IMR-90 (cell line): ENCODE data around the gene TGFBR1. TPM values are rescaled to one million over a fixed set of nuclear protein-coding genes. Genes with fewer than 3 reads are reported as not detected.

Experiments used
- ATAC-seq: fragments of 200-7000 bp; cut with Tn5 transposase; 2 replicates; pipeline ENCODE4 v1.9.1; 2020; ENCODE audit warnings: low read depth, mild to moderate bottlenecking, moderate library complexity
- BruUV-seq: library from RNA; stranded (reverse); fragments of 400-500 nt; replicated peaks from 2 replicates; lab custom pipeline; 2021; lab: Mats Ljungman, UMichigan
- CTCF ChIA-PET: fragments of 300-600 bp; formaldehyde crosslinking; extraction: SDS; loops from one replicate; lab custom pipeline; 2021; ENCODE audit warnings: antibody characterized with exemption; lab: Yijun Ruan, JAX
- POLR2A ChIA-PET: fragments of 300-600 bp; sonication (Branson Sonifier 250); formaldehyde crosslinking; loops from one replicate; lab custom pipeline; 2022; ENCODE audit warnings: antibody characterized with exemption; ENCODE audit not compliant: unreplicated experiment; lab: Charles Lee
- DNase-seq: peaks from one replicate; pipeline ENCODE4 v3.0.0; 2013
- H2AFZ ChIP-seq: replicated peaks from 2 replicates; pipeline ENCODE3; 2013; ENCODE audit warnings: low read length, mild to moderate bottlenecking; ENCODE audit not compliant: poor library complexity
- H2AK5ac ChIP-seq: 2 replicates; pipeline ENCODE4 v1.6.1; 2013; ENCODE audit warnings: low read depth, low read length, inconsistent platforms
- H2AK9ac ChIP-seq: replicated peaks from 2 replicates; pipeline ENCODE3; 2013; ENCODE audit warnings: mild to moderate bottlenecking, low read depth, low read length, moderate library complexity; ENCODE audit not compliant: poor library complexity
- H2BK120ac ChIP-seq: 2 replicates; pipeline ENCODE4 v1.6.1; 2013; ENCODE audit warnings: low read depth, low read length, inconsistent platforms
- H2BK15ac ChIP-seq: 3 replicates; pipeline ENCODE4 v1.6.1; 2013; ENCODE audit warnings: low read depth, low read length, inconsistent platforms
- H2BK20ac ChIP-seq: 2 replicates; pipeline ENCODE4 v1.6.1; 2013; ENCODE audit warnings: low read depth, mild to moderate bottlenecking, inconsistent platforms, low read length, moderate library complexity
- H2BK5ac ChIP-seq: 2 replicates; pipeline ENCODE4 v1.6.1; 2013; ENCODE audit warnings: mild to moderate bottlenecking, low read depth, low read length, inconsistent platforms; ENCODE audit not compliant: poor library complexity, severe bottlenecking
- H3K14ac ChIP-seq: replicated peaks from 2 replicates; pipeline ENCODE4 v1.6.1; 2013; ENCODE audit warnings: low read depth, low read length, inconsistent platforms
- H3K18ac ChIP-seq: 2 replicates; pipeline ENCODE4 v1.6.1; 2013; ENCODE audit warnings: low read depth, low read length, control low read depth
- H3K23ac ChIP-seq: 2 replicates; pipeline ENCODE4 v1.6.1; 2013; ENCODE audit warnings: low read depth, low read length, inconsistent platforms
- H3K27ac ChIP-seq: 2 replicates; pipeline ENCODE4 v1.5.1; 2013; ENCODE audit warnings: mild to moderate bottlenecking, control low read depth, low read length; ENCODE audit not compliant: insufficient read depth
- H3K27me3 ChIP-seq: 2 replicates; pipeline ENCODE4 v1.6.1; 2013; ENCODE audit warnings: low read length; ENCODE audit not compliant: control insufficient read depth, insufficient read depth
- H3K36me3 ChIP-seq: 2 replicates; pipeline ENCODE4 v1.6.1; 2013; ENCODE audit warnings: low read length, mixed read lengths; ENCODE audit not compliant: control insufficient read depth, insufficient read depth
- H3K4ac ChIP-seq: 2 replicates; pipeline ENCODE4 v1.6.1; 2013; ENCODE audit warnings: low read depth, low read length, inconsistent platforms
- H3K4me1 ChIP-seq: 2 replicates; pipeline ENCODE4 v1.6.1; 2013; ENCODE audit warnings: low read length, mixed read lengths; ENCODE audit not compliant: control insufficient read depth, insufficient read depth
- H3K4me2 ChIP-seq: 2 replicates; pipeline ENCODE4 v1.6.1; 2013; ENCODE audit warnings: low read depth, mild to moderate bottlenecking, control low read depth, low read length, moderate library complexity
- H3K4me3 ChIP-seq: 2 replicates; pipeline ENCODE4 v1.5.1; 2013; ENCODE audit warnings: low read depth, mild to moderate bottlenecking, control low read depth, low read length, moderate library complexity; ENCODE audit not compliant: insufficient read depth
- H3K56ac ChIP-seq: 2 replicates; pipeline ENCODE4 v1.6.1; 2013; ENCODE audit warnings: low read length, inconsistent platforms; ENCODE audit not compliant: insufficient read depth; ENCODE audit errors: extremely low read depth
- H3K79me1 ChIP-seq, 2 experiments: 2 replicates each; pipeline ENCODE4 v1.6.1; 2013; ENCODE audit warnings: low read length in 2 of 2, inconsistent platforms in 1 of 2, low read depth in 1 of 2
- H3K9ac ChIP-seq: 2 replicates; pipeline ENCODE4 v1.6.1; 2013; ENCODE audit warnings: low read depth, low read length, control low read depth
- H3K9me1 ChIP-seq: 2 replicates; pipeline ENCODE4 v1.6.1; 2013; ENCODE audit warnings: low read length, inconsistent platforms; ENCODE audit not compliant: insufficient read depth
- H3K9me3 ChIP-seq: 2 replicates; pipeline ENCODE4 v1.6.1; 2013; ENCODE audit warnings: low read length; ENCODE audit not compliant: control insufficient read depth, insufficient read depth
- H4K20me1 ChIP-seq: 2 replicates; pipeline ENCODE4 v1.6.1; 2013; ENCODE audit warnings: low read length, inconsistent platforms; ENCODE audit not compliant: insufficient read depth
- H4K5ac ChIP-seq: 2 replicates; pipeline ENCODE4 v1.6.1; 2013; ENCODE audit warnings: mild to moderate bottlenecking, low read depth, low read length, control low read depth
- H4K8ac ChIP-seq, 2 experiments: 2 replicates each; pipeline ENCODE4 v1.6.1; 2013; ENCODE audit warnings: low read depth in 2 of 2, low read length in 2 of 2, control low read depth in 1 of 2, inconsistent platforms in 1 of 2
- H4K91ac ChIP-seq: 2 replicates; pipeline ENCODE4 v1.6.1; 2013; ENCODE audit warnings: low read depth, low read length, inconsistent platforms; ENCODE audit not compliant: insufficient read depth
- BHLHE40 ChIP-seq: fragments of 150-350 bp; IDR thresholded peaks from 2 replicates; pipeline ENCODE4 v1.6.1; 2016; ENCODE audit warnings: mild to moderate bottlenecking, low read depth, low read length
- CEBPB ChIP-seq: IDR thresholded peaks from 2 replicates; pipeline ENCODE4 v1.6.1; 2012; ENCODE audit warnings: low read depth, low read length, improper control_type of control experiment
- CHD1 ChIP-seq: IDR thresholded peaks from 2 replicates; pipeline ENCODE4 v1.6.1; 2012; ENCODE audit warnings: low read depth, low read length, improper control_type of control experiment
- CTCF ChIP-seq: conservative IDR thresholded peaks from 2 replicates; pipeline ENCODE4 v1.5.1; 2012; ENCODE audit warnings: mild to moderate bottlenecking, low read depth, low read length, improper control_type of control experiment
- FOS ChIP-seq: fragments of 150-350 bp; IDR thresholded peaks from 2 replicates; pipeline ENCODE4 v1.6.1; 2016; ENCODE audit warnings: low read depth, low read length
- MAFK ChIP-seq: IDR thresholded peaks from 2 replicates; pipeline ENCODE4 v1.6.1; 2012; ENCODE audit warnings: low read depth, low read length, improper control_type of control experiment
- POLR2A ChIP-seq: IDR thresholded peaks from 2 replicates; pipeline ENCODE4 v1.6.1; 2012; ENCODE audit warnings: mild to moderate bottlenecking, low read depth, low read length
- RAD21 ChIP-seq: IDR thresholded peaks from 2 replicates; pipeline ENCODE4 v1.6.1; 2012; ENCODE audit warnings: low read length, improper control_type of control experiment
- RCOR1 ChIP-seq: IDR thresholded peaks from 2 replicates; pipeline ENCODE4 v1.6.1; 2012; ENCODE audit warnings: mild to moderate bottlenecking, low read length, improper control_type of control experiment; ENCODE audit not compliant: insufficient replicate concordance
- RFX5 ChIP-seq: IDR thresholded peaks from 2 replicates; pipeline ENCODE4 v1.8.0; 2012; ENCODE audit warnings: low read depth, mild to moderate bottlenecking, low read length, moderate library complexity
- SMC3 ChIP-seq: fragments of 150-350 bp; IDR thresholded peaks from 2 replicates; pipeline ENCODE4 v1.6.1; 2016; ENCODE audit warnings: low read depth, mild to moderate bottlenecking, antibody characterized with exemption, low read length, moderate library complexity
- whole genome bisulfite sequencing, 2 experiments: methylation state at CpG; one replicate each; pipeline versions ENCODE4 v1.1.5 to v1.1.7; 2013; ENCODE audit warnings: missing lambda C conversion rate in 2 of 2; ENCODE audit not compliant: insufficient read length in 1 of 2; ENCODE audit errors: extremely low coverage in 2 of 2; 5-methylcytosine and 5-hydroxymethylcytosine counted together
- dilution Hi-C: fragments of 300-500 bp; cut with HindIII; formaldehyde crosslinking; loops from one replicate; pipeline ENCODE4 v1.14.3; 2018; ENCODE audit warnings: low sequenced_read_pairs; ENCODE audit not compliant: unreplicated experiment
- in situ Hi-C: fragments of 300-500 bp; cut with MboI; formaldehyde crosslinking; loops from 3 replicates; pipeline ENCODE4 v1.14.3; 2019; ENCODE audit warnings: low sequenced_read_pairs, inconsistent platforms, mixed read lengths
- intact Hi-C: fragments of 100-400 bp; cut with micrococcal nuclease; formaldehyde crosslinking; loops from 2 replicates; pipeline ENCODE4 v1.10.0; 2022
- polyA plus RNA-seq, 3 experiments: library from polyadenylated mRNA; depleted of rRNA; stranded (reverse); fragments of >200 nt; gene quantifications; 2 replicates each; pipeline ENCODE4 v1.2.3, GENCODE V29; 2012; ENCODE audit warnings: low replicate concordance in 1 of 3
- total RNA-seq: library from RNA; depleted of rRNA; stranded (reverse); fragments of >200 nt; gene quantifications from 2 replicates; pipeline ENCODE4 v1.2.3, GENCODE V29; 2012
- TF ChIP-seq, protein P1 (sequence below): fragments of 150-350 bp; IDR thresholded peaks from 2 replicates; pipeline ENCODE4 v1.6.1; 2016; ENCODE audit warnings: low read depth, mild to moderate bottlenecking, low read length, moderate library complexity, borderline replicate concordance
- TF ChIP-seq, protein P2 (sequence below): fragments of 150-350 bp; IDR thresholded peaks from 2 replicates; pipeline ENCODE4 v1.6.1; 2017; ENCODE audit warnings: mild to moderate bottlenecking, antibody characterized with exemption, low read length, low read depth

TGFBR1 gene
- total and polyA plus RNA-seq, 2 of the 4 experiments (the other 2 are of a cell fraction) = 15.1 to 75.3 TPM

- no peak overlapping the region for H3K56ac ChIP-seq
- H2AFZ ChIP-seq = no peak overlapping the region
- TF ChIP-seq RCOR1 (no peak), CTCF (no peak), CEBPB (no peak), CHD1 (no peak), RFX5 (no peak), RAD21 (no peak), FOS (no peak), MAFK (no peak), POLR2A (no peak), BHLHE40 (no peak), SMC3 (no peak)
- TF ChIP-seq, protein P1, sequence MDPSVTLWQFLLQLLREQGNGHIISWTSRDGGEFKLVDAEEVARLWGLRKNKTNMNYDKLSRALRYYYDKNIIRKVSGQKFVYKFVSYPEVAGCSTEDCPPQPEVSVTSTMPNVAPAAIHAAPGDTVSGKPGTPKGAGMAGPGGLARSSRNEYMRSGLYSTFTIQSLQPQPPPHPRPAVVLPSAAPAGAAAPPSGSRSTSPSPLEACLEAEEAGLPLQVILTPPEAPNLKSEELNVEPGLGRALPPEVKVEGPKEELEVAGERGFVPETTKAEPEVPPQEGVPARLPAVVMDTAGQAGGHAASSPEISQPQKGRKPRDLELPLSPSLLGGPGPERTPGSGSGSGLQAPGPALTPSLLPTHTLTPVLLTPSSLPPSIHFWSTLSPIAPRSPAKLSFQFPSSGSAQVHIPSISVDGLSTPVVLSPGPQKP = no peak
- TF ChIP-seq, protein P2, sequence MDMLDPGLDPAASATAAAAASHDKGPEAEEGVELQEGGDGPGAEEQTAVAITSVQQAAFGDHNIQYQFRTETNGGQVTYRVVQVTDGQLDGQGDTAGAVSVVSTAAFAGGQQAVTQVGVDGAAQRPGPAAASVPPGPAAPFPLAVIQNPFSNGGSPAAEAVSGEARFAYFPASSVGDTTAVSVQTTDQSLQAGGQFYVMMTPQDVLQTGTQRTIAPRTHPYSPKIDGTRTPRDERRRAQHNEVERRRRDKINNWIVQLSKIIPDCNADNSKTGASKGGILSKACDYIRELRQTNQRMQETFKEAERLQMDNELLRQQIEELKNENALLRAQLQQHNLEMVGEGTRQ = no peak
- no peak overlapping the region for H3K9ac ChIP-seq
- H4K91ac ChIP-seq = no peak overlapping the region
- H4K5ac ChIP-seq = no peak overlapping the region
- no peak overlapping the region for H2BK15ac ChIP-seq
- in situ Hi-C loops (no loop called here), intact Hi-C loops (no loop called here), dilution Hi-C loops (no loop called here)
- peaks cover 3% of the 10 kb centered on the region; the same call in 1 of the 2 replicates for H3K36me3 ChIP-seq
- H2AK9ac ChIP-seq = no peak overlapping the region
- no peak overlapping the region for H2BK120ac ChIP-seq
- H3K9me1 ChIP-seq = peaks cover 8% of the 10 kb centered on the region
- CTCF ChIA-PET = no interaction called here
- peaks cover 23 to 71% of the 10 kb centered on the region in 2 experiments for H3K79me1 ChIP-seq
- H3K27me3 ChIP-seq = no peaks in the 10 kb centered on the region
- POLR2A ChIA-PET = no interaction called here
- no peak overlapping the region for H3K14ac ChIP-seq
- peak overlapping the region; percentile 64 for H3K4me2 ChIP-seq
- no peak overlapping the region for H3K27ac ChIP-seq
- no peak overlapping the region for H3K18ac ChIP-seq
- H2BK20ac ChIP-seq = no peak overlapping the region
- H3K23ac ChIP-seq = no peak overlapping the region
- no peak overlapping the region for H2BK5ac ChIP-seq
- H4K20me1 ChIP-seq = peaks cover 88% of the 10 kb centered on the region
- no peak overlapping the region for H4K8ac ChIP-seq
- peaks cover 17% of the 10 kb centered on the region for H3K4me1 ChIP-seq
- H3K4me3 ChIP-seq = no peak overlapping the region
- no peaks in the 10 kb centered on the region for H3K9me3 ChIP-seq
- 94% methylated on average over 2 of the region's 6 CpGs; no CpG with 5 or more reads in 1 of the 2 experiments for WGBS, 2 experiments
- ATAC-seq (no peak), DNase-seq (no peak)
- no TSS peak for BruUV-seq
- no peak overlapping the region for H2AK5ac ChIP-seq
- no peak overlapping the region for H3K4ac ChIP-seq
Measured at GRCh38 chr9:99112750-99113413, 8.0 kb downstream of the TGFBR1 start.
